GM12801 (cell line): ENCODE data around the gene MAGEA9.
"Not testable (repeated sequence)": the region's sequence is repeated elsewhere in the genome, so short reads cannot be mapped to it uniquely, and the experiment has no call there.

Experiments
- CTCF ChIP-seq: IDR thresholded peaks from one replicate; pipeline ENCODE4 v1.5.1; 2011; ENCODE audit warnings: control low read depth; ENCODE audit not compliant: insufficient read length; ENCODE audit errors: extremely low read depth

The MAGEA9 gene

GRCh38 chrX:149781727-149782126, at the start of gene MAGEA9:
Gene MAGEA9 (plus strand): TSS chrX:149781930. CDS start chrX:149786211, 4,281 bp downstream.
- TF ChIP-seq CTCF: not testable (repeated sequence)

GRCh38 chrX:149757206-149758067, 24.3 kb upstream of the MAGEA9 start:
- TF ChIP-seq CTCF: no peak

- TF ChIP-seq CTCF: no peak
Measured at GRCh38 chrX:149758068-149758714, 23.5 kb upstream of the MAGEA9 start.

GRCh38 chrX:149759824-149760223, 21.9 kb upstream of the MAGEA9 start:
- no peak for TF ChIP-seq CTCF

- TF ChIP-seq CTCF: no peak
Measured at GRCh38 chrX:149760965-149761364, 20.8 kb upstream of the MAGEA9 start.

GRCh38 chrX:149762696-149763614, 18.8 kb upstream of the MAGEA9 start:
- TF ChIP-seq CTCF: no peak

- TF ChIP-seq CTCF: not testable (repeated sequence)
Measured at GRCh38 chrX:149773768-149774167, 8.0 kb upstream of the MAGEA9 start, which contains the start of gene HSFX1. Gene HSFX1 (plus strand): TSS chrX:149774068. CDS start chrX:149774682, 614 bp downstream.
